ENCODE results near the gene GLS.
A peak's percentile ranks its signal among the peaks of the same experiment; 100 is the strongest.

Gene GLS

DNA sequence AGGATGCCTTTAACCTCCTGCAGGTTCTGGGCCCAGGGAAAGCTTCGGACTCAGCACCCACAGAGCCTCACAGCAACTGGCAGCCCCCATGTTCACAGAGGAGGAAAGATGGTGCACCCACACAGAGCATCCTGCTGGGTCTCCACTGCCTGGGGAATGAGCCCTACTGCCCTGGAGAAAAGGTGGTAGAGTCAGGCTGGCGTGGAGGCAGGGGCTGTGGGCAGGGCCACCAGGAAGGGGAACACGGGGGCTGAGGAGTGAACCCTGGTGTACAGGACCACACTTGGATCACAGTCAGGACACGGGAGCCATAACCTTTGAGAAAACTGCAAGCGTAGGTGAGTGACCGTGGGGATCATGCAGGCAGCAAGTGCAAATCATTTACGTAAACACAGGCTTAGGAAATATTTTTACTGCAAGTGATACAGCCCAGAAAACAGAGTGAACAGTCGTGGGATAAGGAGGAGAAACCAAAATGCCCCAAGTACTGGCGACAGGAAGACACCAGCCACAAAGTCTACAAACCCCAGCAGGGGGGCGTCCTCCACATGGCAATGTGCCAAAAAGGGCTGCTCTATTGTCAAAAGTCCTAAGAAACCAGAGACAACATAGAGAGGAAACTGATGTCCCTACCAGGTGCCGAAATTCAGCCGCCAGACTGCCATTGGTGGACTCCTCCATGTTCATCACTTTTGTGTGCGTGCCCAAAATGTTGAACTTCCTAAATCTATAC, 105.8 kb downstream of the GLS start:
- Histone ChIP-seq H2BK12ac (ENCODE audit: low read length) (peak overlapping the region; percentile 18), H3K27ac (replicated peaks; ENCODE audit: low read length) (no peak overlapping the region), H3K79me1 (ENCODE audit: low read depth, low read length) (no peaks in the 10 kb centered on the region), H2BK5ac (ENCODE audit: low read length) (no peak overlapping the region), H4K91ac (ENCODE audit: low read depth, low read length, poor library complexity) (no peak overlapping the region), H3K4me2 (ENCODE audit: insufficient read depth, low read length, poor library complexity, severe bottlenecking) (no peak overlapping the region), H3K9ac (ENCODE audit: low read depth, low read length, poor library complexity) (no peak overlapping the region), H2AK5ac (ENCODE audit: low read depth, low read length) (no peak overlapping the region), H2BK120ac (ENCODE audit: low read depth, low read length) (no peak overlapping the region), H3K36me3 (replicated peaks in 1 of 2; ENCODE audit: control insufficient read depth in 2 of 2, insufficient read depth in 2 of 2, low read length in 2 of 2) (peaks cover 33 to 98% of the 10 kb centered on the region in 2 donors), H3K14ac (ENCODE audit: low read length) (no peak overlapping the region), H3K9me3 (replicated peaks in 1 of 2; ENCODE audit: control insufficient read depth in 2 of 2, insufficient read depth in 1 of 2, low read depth in 1 of 2, low read length in 2 of 2) (peaks cover 0 to 8% of the 10 kb centered on the region in 2 donors), H2AFZ (ENCODE audit: low read length) (no peak overlapping the region), H3K18ac (ENCODE audit: low read length) (no peak overlapping the region), H2BK15ac (ENCODE audit: low read length) (no peak overlapping the region), H3K27me3 (ENCODE audit: control insufficient read depth in 3 of 3, insufficient read depth in 3 of 3, low read depth in 1 of 3, low read length in 3 of 3) (no peaks in the 10 kb centered on the region), H4K8ac (ENCODE audit: low read depth, low read length) (no peak overlapping the region), H3K4me3 (ENCODE audit: low read length in 2 of 2) (no peak overlapping the region), H3K4ac (ENCODE audit: low read length) (peak overlapping the region; percentile 14), H3K23ac (ENCODE audit: low read depth, low read length, poor library complexity) (peak overlapping the region; percentile 14), H3K4me1 (ENCODE audit: control insufficient read depth in 2 of 2, insufficient read depth in 1 of 2, low read depth in 1 of 2, low read length in 2 of 2) (no peaks in the 10 kb centered on the region)
- WGBS, 2 donors (ENCODE audit: extremely low coverage in 2 of 2, insufficient read length in 2 of 2, insufficient replicate concordance in 1 of 2), result no CpG with 5 or more reads among the region's 13 CpGs
- no peak for DNase-seq (ENCODE audit: low spot score)

GRCh38 chr2:190987116-190987515, 106.5 kb downstream of the GLS start:
- H3K4ac ChIP-seq (ENCODE audit: low read length), result no peak overlapping the region
- H2BK15ac ChIP-seq (ENCODE audit: low read length), result no peak overlapping the region
- no peak overlapping the region for H3K18ac ChIP-seq (ENCODE audit: low read length)
- no peak overlapping the region for H4K91ac ChIP-seq (ENCODE audit: low read depth, low read length, poor library complexity)
- H3K36me3 ChIP-seq (replicated peaks in 1 of 2; ENCODE audit: control insufficient read depth in 2 of 2, insufficient read depth in 2 of 2, low read length in 2 of 2), result peaks cover 33 to 98% of the 10 kb centered on the region in 2 donors
- no peaks in the 10 kb centered on the region for H3K79me1 ChIP-seq (ENCODE audit: low read depth, low read length)
- H3K4me2 ChIP-seq (ENCODE audit: insufficient read depth, low read length, poor library complexity, severe bottlenecking), result no peak overlapping the region
- no peak overlapping the region for H3K27ac ChIP-seq (replicated peaks; ENCODE audit: low read length)
- no peak overlapping the region for H3K9ac ChIP-seq (ENCODE audit: low read depth, low read length, poor library complexity)
- H3K4me1 ChIP-seq (ENCODE audit: control insufficient read depth in 2 of 2, insufficient read depth in 1 of 2, low read depth in 1 of 2, low read length in 2 of 2), result no peaks in the 10 kb centered on the region
- H2AFZ ChIP-seq (ENCODE audit: low read length), result no peak overlapping the region
- H2BK12ac ChIP-seq (ENCODE audit: low read length), result no peak overlapping the region
- no peaks in the 10 kb centered on the region for H3K27me3 ChIP-seq (ENCODE audit: control insufficient read depth in 3 of 3, insufficient read depth in 3 of 3, low read depth in 1 of 3, low read length in 3 of 3)
- H3K9me3 ChIP-seq (replicated peaks in 1 of 2; ENCODE audit: control insufficient read depth in 2 of 2, insufficient read depth in 1 of 2, low read depth in 1 of 2, low read length in 2 of 2), result peaks cover 0 to 8% of the 10 kb centered on the region in 2 donors
- H3K23ac ChIP-seq (ENCODE audit: low read depth, low read length, poor library complexity), result no peak overlapping the region
- no CpG with 5 or more reads among the region's 1 CpG for WGBS, 2 donors (ENCODE audit: extremely low coverage in 2 of 2, insufficient read length in 2 of 2, insufficient replicate concordance in 1 of 2)
- no peak overlapping the region for H2BK5ac ChIP-seq (ENCODE audit: low read length)
- no peak for DNase-seq (ENCODE audit: low spot score)
- H4K8ac ChIP-seq (ENCODE audit: low read depth, low read length), result no peak overlapping the region
- H3K14ac ChIP-seq (ENCODE audit: low read length), result no peak overlapping the region
- H2AK5ac ChIP-seq (ENCODE audit: low read depth, low read length), result no peak overlapping the region
- no peak overlapping the region for H2BK120ac ChIP-seq (ENCODE audit: low read depth, low read length)
- H3K4me3 ChIP-seq (ENCODE audit: low read length in 2 of 2), result no peak overlapping the region

DNA sequence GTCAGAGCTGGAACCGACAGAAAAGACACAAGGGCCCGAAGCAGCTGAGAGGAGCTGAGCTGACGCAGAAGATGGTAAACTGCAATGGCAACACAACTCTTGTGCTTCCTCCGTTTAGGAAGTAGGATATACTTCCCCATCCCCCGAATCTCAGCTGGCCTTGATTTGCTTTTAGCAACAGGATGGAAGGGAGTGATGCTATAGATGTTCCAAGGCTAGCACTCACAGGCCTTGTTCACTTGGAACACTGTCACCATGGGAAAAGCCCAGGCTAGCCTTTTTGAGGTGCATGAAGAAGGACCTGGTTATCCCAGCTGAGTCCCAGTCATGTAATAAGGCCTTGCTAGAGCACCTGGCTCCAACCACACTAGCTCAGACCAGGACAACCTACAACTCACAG, 107.3 kb downstream of the GLS start:
- H3K27ac ChIP-seq (replicated peaks; ENCODE audit: low read length), result no peak overlapping the region
- peaks cover 31 to 98% of the 10 kb centered on the region in 2 donors for H3K36me3 ChIP-seq (replicated peaks in 1 of 2; ENCODE audit: control insufficient read depth in 2 of 2, insufficient read depth in 2 of 2, low read length in 2 of 2)
- WGBS, 2 donors (ENCODE audit: extremely low coverage in 2 of 2, insufficient read length in 2 of 2, insufficient replicate concordance in 1 of 2), result no CpG with 5 or more reads among the region's 5 CpGs
- no peak overlapping the region for H3K4ac ChIP-seq (ENCODE audit: low read length)
- no peak overlapping the region for H2AFZ ChIP-seq (ENCODE audit: low read length)
- H3K27me3 ChIP-seq (ENCODE audit: control insufficient read depth in 3 of 3, insufficient read depth in 3 of 3, low read depth in 1 of 3, low read length in 3 of 3), result no peaks in the 10 kb centered on the region
- peaks cover 0 to 5% of the 10 kb centered on the region in 2 donors for H3K9me3 ChIP-seq (replicated peaks in 1 of 2; ENCODE audit: control insufficient read depth in 2 of 2, insufficient read depth in 1 of 2, low read depth in 1 of 2, low read length in 2 of 2)
- no peak for DNase-seq (ENCODE audit: low spot score)
- H2BK12ac ChIP-seq (ENCODE audit: low read length), result no peak overlapping the region
- H2BK5ac ChIP-seq (ENCODE audit: low read length), result no peak overlapping the region
- no peak overlapping the region for H3K18ac ChIP-seq (ENCODE audit: low read length)
- H2BK15ac ChIP-seq (ENCODE audit: low read length), result no peak overlapping the region
- no peak overlapping the region for H3K23ac ChIP-seq (ENCODE audit: low read depth, low read length, poor library complexity)
- no peak overlapping the region for H4K91ac ChIP-seq (ENCODE audit: low read depth, low read length, poor library complexity)
- no peaks in the 10 kb centered on the region for H3K4me1 ChIP-seq (ENCODE audit: control insufficient read depth in 2 of 2, insufficient read depth in 1 of 2, low read depth in 1 of 2, low read length in 2 of 2)
- H4K8ac ChIP-seq (ENCODE audit: low read depth, low read length), result no peak overlapping the region
- no peak overlapping the region for H2BK120ac ChIP-seq (ENCODE audit: low read depth, low read length)
- no peak overlapping the region for H3K9ac ChIP-seq (ENCODE audit: low read depth, low read length, poor library complexity)
- no peaks in the 10 kb centered on the region for H3K79me1 ChIP-seq (ENCODE audit: low read depth, low read length)
- no peak overlapping the region for H2AK5ac ChIP-seq (ENCODE audit: low read depth, low read length)
- no peak overlapping the region for H3K14ac ChIP-seq (ENCODE audit: low read length)
- H3K4me3 ChIP-seq (ENCODE audit: low read length in 2 of 2), result no peak overlapping the region
- no peak overlapping the region for H3K4me2 ChIP-seq (ENCODE audit: insufficient read depth, low read length, poor library complexity, severe bottlenecking)

GRCh38 chr2:190988910-190989309, 108.3 kb downstream of the GLS start:
- no peak overlapping the region for H2BK12ac ChIP-seq (ENCODE audit: low read length)
- no peak overlapping the region for H3K4me2 ChIP-seq (ENCODE audit: insufficient read depth, low read length, poor library complexity, severe bottlenecking)
- H3K36me3 ChIP-seq (replicated peaks in 1 of 2; ENCODE audit: control insufficient read depth in 2 of 2, insufficient read depth in 2 of 2, low read length in 2 of 2), result peaks cover 28 to 98% of the 10 kb centered on the region in 2 donors
- H3K4ac ChIP-seq (ENCODE audit: low read length), result no peak overlapping the region
- no peak overlapping the region for H4K8ac ChIP-seq (ENCODE audit: low read depth, low read length)
- no peak overlapping the region for H3K18ac ChIP-seq (ENCODE audit: low read length)
- no peaks in the 10 kb centered on the region for H3K4me1 ChIP-seq (ENCODE audit: control insufficient read depth in 2 of 2, insufficient read depth in 1 of 2, low read depth in 1 of 2, low read length in 2 of 2)
- no peak overlapping the region for H3K23ac ChIP-seq (ENCODE audit: low read depth, low read length, poor library complexity)
- H3K27me3 ChIP-seq (ENCODE audit: control insufficient read depth in 3 of 3, insufficient read depth in 3 of 3, low read depth in 1 of 3, low read length in 3 of 3), result no peaks in the 10 kb centered on the region
- no peak overlapping the region for H3K4me3 ChIP-seq (ENCODE audit: low read length in 2 of 2)
- H3K79me1 ChIP-seq (ENCODE audit: low read depth, low read length), result no peaks in the 10 kb centered on the region
- no peaks in the 10 kb centered on the region for H3K9me3 ChIP-seq (replicated peaks in 1 of 2; ENCODE audit: control insufficient read depth in 2 of 2, insufficient read depth in 1 of 2, low read depth in 1 of 2, low read length in 2 of 2)
- H4K91ac ChIP-seq (ENCODE audit: low read depth, low read length, poor library complexity), result no peak overlapping the region
- no peak overlapping the region for H3K9ac ChIP-seq (ENCODE audit: low read depth, low read length, poor library complexity)
- no peak overlapping the region for H2BK5ac ChIP-seq (ENCODE audit: low read length)
- H2AK5ac ChIP-seq (ENCODE audit: low read depth, low read length), result no peak overlapping the region
- no peak overlapping the region for H3K14ac ChIP-seq (ENCODE audit: low read length)
- H2BK120ac ChIP-seq (ENCODE audit: low read depth, low read length), result no peak overlapping the region
- no peak overlapping the region for H3K27ac ChIP-seq (replicated peaks; ENCODE audit: low read length)
- no peak overlapping the region for H2AFZ ChIP-seq (ENCODE audit: low read length)
- no CpG with 5 or more reads among the region's 3 CpGs for WGBS, 2 donors (ENCODE audit: extremely low coverage in 2 of 2, insufficient read length in 2 of 2, insufficient replicate concordance in 1 of 2)
- no peak for DNase-seq (ENCODE audit: low spot score)
- H2BK15ac ChIP-seq (ENCODE audit: low read length), result no peak overlapping the region
